ENCODE data around the gene FRYL. TPM values are rescaled to one million over a fixed set of nuclear protein-coding genes. Genes with fewer than 3 reads are reported as not detected.

Gene FRYL
- total and polyA plus RNA-seq, 11 donors: 12.3 to 61.3 (median 34.4) TPM

DNA sequence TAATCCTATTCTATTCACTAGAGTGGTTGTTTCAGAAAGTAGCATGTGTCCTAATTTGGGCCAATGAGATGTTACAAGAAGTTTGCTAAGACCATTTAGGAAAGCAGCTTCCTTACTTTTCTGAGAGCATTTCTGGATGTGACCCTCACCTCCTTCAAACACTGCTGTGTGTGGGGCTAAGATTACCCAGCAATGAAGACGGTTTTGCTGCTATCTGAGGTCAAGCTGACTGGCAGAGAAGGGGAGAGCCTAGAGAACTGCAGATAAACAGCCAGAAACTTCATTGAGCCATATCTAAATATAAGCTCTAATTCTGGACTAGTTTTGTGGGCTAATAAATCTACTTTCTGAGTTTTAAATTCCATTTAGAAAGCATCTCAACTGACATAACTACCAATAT, 253.7 kb downstream of the FRYL start:
- TF ChIP-seq, protein P1, sequence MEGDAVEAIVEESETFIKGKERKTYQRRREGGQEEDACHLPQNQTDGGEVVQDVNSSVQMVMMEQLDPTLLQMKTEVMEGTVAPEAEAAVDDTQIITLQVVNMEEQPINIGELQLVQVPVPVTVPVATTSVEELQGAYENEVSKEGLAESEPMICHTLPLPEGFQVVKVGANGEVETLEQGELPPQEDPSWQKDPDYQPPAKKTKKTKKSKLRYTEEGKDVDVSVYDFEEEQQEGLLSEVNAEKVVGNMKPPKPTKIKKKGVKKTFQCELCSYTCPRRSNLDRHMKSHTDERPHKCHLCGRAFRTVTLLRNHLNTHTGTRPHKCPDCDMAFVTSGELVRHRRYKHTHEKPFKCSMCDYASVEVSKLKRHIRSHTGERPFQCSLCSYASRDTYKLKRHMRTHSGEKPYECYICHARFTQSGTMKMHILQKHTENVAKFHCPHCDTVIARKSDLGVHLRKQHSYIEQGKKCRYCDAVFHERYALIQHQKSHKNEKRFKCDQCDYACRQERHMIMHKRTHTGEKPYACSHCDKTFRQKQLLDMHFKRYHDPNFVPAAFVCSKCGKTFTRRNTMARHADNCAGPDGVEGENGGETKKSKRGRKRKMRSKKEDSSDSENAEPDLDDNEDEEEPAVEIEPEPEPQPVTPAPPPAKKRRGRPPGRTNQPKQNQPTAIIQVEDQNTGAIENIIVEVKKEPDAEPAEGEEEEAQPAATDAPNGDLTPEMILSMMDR (IDR thresholded peaks at IDR 0.05): no peak
- TF ChIP-seq POLR2A (IDR thresholded peaks at IDR 0.05): no peak
- H3K27me3 ChIP-seq: no peaks in the 10 kb centered on the region
- H3K27ac ChIP-seq: no peak overlapping the region
- intact Hi-C loops (cut with DNase I): no loop called here
- H3K9me3 ChIP-seq: no peaks in the 10 kb centered on the region
- no peaks in the 10 kb centered on the region for H3K4me1 ChIP-seq
- WGBS, 4 donors: 35 to 61% (median 53%) methylated on average over 1 of the region's 1 CpG
- DNase-seq (no peak), ATAC-seq (no peak)
- H3K36me3 ChIP-seq: peaks cover 2 to 100% (median 100%) of the 10 kb centered on the region in 9 donors
- H3K4me3 ChIP-seq: no peak overlapping the region

DNA sequence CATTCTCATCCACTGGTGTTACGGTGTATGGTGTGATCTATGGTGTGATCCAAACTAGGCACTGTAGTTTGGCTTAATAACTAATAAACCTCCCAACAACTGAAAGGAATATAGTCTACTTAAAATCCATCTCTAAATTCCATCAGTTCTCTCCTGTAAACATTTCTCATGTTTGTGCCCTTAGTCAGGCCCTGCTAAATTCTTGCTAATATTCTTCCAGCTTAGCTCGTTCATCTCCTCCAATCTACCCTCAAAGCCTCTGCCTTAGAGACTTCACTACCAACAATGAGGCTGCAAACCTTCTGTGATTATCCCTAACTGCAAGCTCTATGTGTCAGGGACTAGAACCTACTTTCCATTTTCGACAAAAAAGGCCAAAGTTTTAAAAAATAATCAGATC, 261.9 kb downstream of the FRYL start:
- intact Hi-C loops (cut with DNase I): loop anchor here in 2 of 10 donors (10.0 kb wide), 2 partner anchors 47 to 327 kb away; no protein-coding TSS in a partner anchor
- H3K4me1 ChIP-seq: no peaks in the 10 kb centered on the region
- DNase-seq (no peak), ATAC-seq (no peak)
- WGBS, 4 donors: 93 to 98% (median 96%) methylated on average over 3 of the region's 3 CpGs
- H3K27me3 ChIP-seq: no peaks in the 10 kb centered on the region
- H3K36me3 ChIP-seq: peaks cover 7 to 98% (median 82%) of the 10 kb centered on the region in 9 donors
- no peak overlapping the region for H3K27ac ChIP-seq
- H3K4me3 ChIP-seq: no peak overlapping the region
- H3K9me3 ChIP-seq: no peaks in the 10 kb centered on the region
- TF ChIP-seq POLR2A (IDR thresholded peaks at IDR 0.05): no peak
- TF ChIP-seq, protein P1 (IDR thresholded peaks at IDR 0.05): no peak

DNA sequence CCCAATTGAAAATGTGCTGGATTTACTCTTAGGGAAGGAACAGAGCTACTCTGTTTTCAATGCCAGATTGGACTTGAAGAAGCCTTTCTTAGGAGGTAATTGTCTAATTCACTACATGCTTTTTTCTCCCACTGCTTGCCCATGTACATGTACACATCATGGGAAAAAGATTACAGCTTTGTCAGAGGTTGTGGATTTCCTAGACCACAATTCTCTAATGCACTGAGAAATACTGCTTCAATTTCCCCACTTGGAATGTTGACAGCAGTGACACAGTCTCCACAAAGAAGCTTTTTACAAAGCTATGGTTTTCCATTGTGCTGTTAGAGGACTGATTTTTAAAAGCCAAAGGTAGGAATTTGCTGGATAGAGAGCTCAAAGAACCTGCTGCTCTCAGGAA, 270.5 kb downstream of the FRYL start:
- no peaks in the 10 kb centered on the region for H3K27me3 ChIP-seq
- ATAC-seq (no peak), DNase-seq (no peak)
- H3K4me1 ChIP-seq: no peaks in the 10 kb centered on the region
- TF ChIP-seq POLR2A (IDR thresholded peaks at IDR 0.05): no peak
- TF ChIP-seq, protein P1 (IDR thresholded peaks at IDR 0.05): no peak
- H3K27ac ChIP-seq: no peak overlapping the region
- H3K4me3 ChIP-seq: no peak overlapping the region
- H3K9me3 ChIP-seq: no peaks in the 10 kb centered on the region
- H3K36me3 ChIP-seq: peaks cover 0 to 100% (median 94%) of the 10 kb centered on the region in 9 donors
- intact Hi-C loops (cut with DNase I): loop anchor here in 1 of 10 donors (10.0 kb wide), 1 partner anchor 45 kb away; no protein-coding TSS in a partner anchor

DNA sequence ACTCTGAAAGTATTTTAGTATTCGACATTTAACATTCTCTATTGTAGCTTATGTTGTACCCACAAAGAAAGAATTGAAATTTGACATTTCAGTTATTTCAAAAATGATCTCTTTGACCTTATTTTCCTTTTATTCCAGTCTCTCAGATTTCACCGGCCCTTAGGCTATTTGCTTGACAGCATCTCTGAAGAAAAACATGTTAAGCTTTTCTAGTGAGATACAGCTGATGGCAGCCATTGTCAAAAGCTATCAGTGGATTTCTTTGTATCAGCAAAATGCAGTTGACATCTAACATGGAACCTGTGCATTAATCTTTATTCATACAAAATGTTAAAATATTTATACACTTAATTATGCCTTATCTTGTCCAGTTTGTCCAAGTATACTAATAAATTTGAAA, 273.4 kb downstream of the FRYL start:
- no peaks in the 10 kb centered on the region for H3K9me3 ChIP-seq
- H3K36me3 ChIP-seq: peaks cover 0 to 99% (median 93%) of the 10 kb centered on the region in 9 donors
- H3K4me3 ChIP-seq: no peak overlapping the region
- no peaks in the 10 kb centered on the region for H3K27me3 ChIP-seq
- H3K4me1 ChIP-seq: no peaks in the 10 kb centered on the region
- no peak for ATAC-seq
- intact Hi-C loops (cut with DNase I): loop anchor here in 1 of 10 donors (10.0 kb wide), 1 partner anchor 48 kb away; no protein-coding TSS in a partner anchor
- 90 to 95% (median 91%) methylated on average over 2 of the region's 2 CpGs for WGBS, 4 donors
- no peak overlapping the region for H3K27ac ChIP-seq
- TF ChIP-seq POLR2A (IDR thresholded peaks at IDR 0.05): no peak
- TF ChIP-seq, protein P1 (IDR thresholded peaks at IDR 0.05): no peak
- DNase-seq: no peak
